IMR-90 (cell line): Measurements from ENCODE around the gene C16orf96. TPM values are rescaled to one million over a fixed set of nuclear protein-coding genes. Genes with fewer than 3 reads are reported as not detected.

Source experiments
- ATAC-seq: fragments of 200-7000 bp; cut with Tn5 transposase; 2 replicates; pipeline ENCODE4 v1.9.1; 2020; ENCODE audit warnings: low read depth, mild to moderate bottlenecking, moderate library complexity
- BruUV-seq: library from RNA; stranded (reverse); fragments of 400-500 nt; replicated peaks from 2 replicates; lab custom pipeline; 2021; lab: Mats Ljungman, UMichigan
- CTCF ChIA-PET: fragments of 300-600 bp; formaldehyde crosslinking; extraction: SDS; loops from one replicate; lab custom pipeline; 2021; ENCODE audit warnings: antibody characterized with exemption; lab: Yijun Ruan, JAX
- POLR2A ChIA-PET: fragments of 300-600 bp; sonication (Branson Sonifier 250); formaldehyde crosslinking; loops from one replicate; lab custom pipeline; 2022; ENCODE audit warnings: antibody characterized with exemption; ENCODE audit not compliant: unreplicated experiment; lab: Charles Lee
- DNase-seq: peaks from one replicate; pipeline ENCODE4 v3.0.0; 2013
- H2AFZ ChIP-seq: replicated peaks from 2 replicates; pipeline ENCODE3; 2013; ENCODE audit warnings: low read length, mild to moderate bottlenecking; ENCODE audit not compliant: poor library complexity
- H2AK5ac ChIP-seq: 2 replicates; pipeline ENCODE4 v1.6.1; 2013; ENCODE audit warnings: low read depth, low read length, inconsistent platforms
- H2AK9ac ChIP-seq: replicated peaks from 2 replicates; pipeline ENCODE3; 2013; ENCODE audit warnings: mild to moderate bottlenecking, low read depth, low read length, moderate library complexity; ENCODE audit not compliant: poor library complexity
- H2BK120ac ChIP-seq: 2 replicates; pipeline ENCODE4 v1.6.1; 2013; ENCODE audit warnings: low read depth, low read length, inconsistent platforms
- H2BK15ac ChIP-seq: 3 replicates; pipeline ENCODE4 v1.6.1; 2013; ENCODE audit warnings: low read depth, low read length, inconsistent platforms
- H2BK20ac ChIP-seq: 2 replicates; pipeline ENCODE4 v1.6.1; 2013; ENCODE audit warnings: low read depth, mild to moderate bottlenecking, inconsistent platforms, low read length, moderate library complexity
- H2BK5ac ChIP-seq: 2 replicates; pipeline ENCODE4 v1.6.1; 2013; ENCODE audit warnings: mild to moderate bottlenecking, low read depth, low read length, inconsistent platforms; ENCODE audit not compliant: poor library complexity, severe bottlenecking
- H3K14ac ChIP-seq: replicated peaks from 2 replicates; pipeline ENCODE4 v1.6.1; 2013; ENCODE audit warnings: low read depth, low read length, inconsistent platforms
- H3K18ac ChIP-seq: 2 replicates; pipeline ENCODE4 v1.6.1; 2013; ENCODE audit warnings: low read depth, low read length, control low read depth
- H3K23ac ChIP-seq: 2 replicates; pipeline ENCODE4 v1.6.1; 2013; ENCODE audit warnings: low read depth, low read length, inconsistent platforms
- H3K27ac ChIP-seq: 2 replicates; pipeline ENCODE4 v1.5.1; 2013; ENCODE audit warnings: mild to moderate bottlenecking, control low read depth, low read length; ENCODE audit not compliant: insufficient read depth
- H3K27me3 ChIP-seq: 2 replicates; pipeline ENCODE4 v1.6.1; 2013; ENCODE audit warnings: low read length; ENCODE audit not compliant: control insufficient read depth, insufficient read depth
- H3K36me3 ChIP-seq: 2 replicates; pipeline ENCODE4 v1.6.1; 2013; ENCODE audit warnings: low read length, mixed read lengths; ENCODE audit not compliant: control insufficient read depth, insufficient read depth
- H3K4ac ChIP-seq: 2 replicates; pipeline ENCODE4 v1.6.1; 2013; ENCODE audit warnings: low read depth, low read length, inconsistent platforms
- H3K4me1 ChIP-seq: 2 replicates; pipeline ENCODE4 v1.6.1; 2013; ENCODE audit warnings: low read length, mixed read lengths; ENCODE audit not compliant: control insufficient read depth, insufficient read depth
- H3K4me2 ChIP-seq: 2 replicates; pipeline ENCODE4 v1.6.1; 2013; ENCODE audit warnings: low read depth, mild to moderate bottlenecking, control low read depth, low read length, moderate library complexity
- H3K4me3 ChIP-seq: 2 replicates; pipeline ENCODE4 v1.5.1; 2013; ENCODE audit warnings: low read depth, mild to moderate bottlenecking, control low read depth, low read length, moderate library complexity; ENCODE audit not compliant: insufficient read depth
- H3K56ac ChIP-seq: 2 replicates; pipeline ENCODE4 v1.6.1; 2013; ENCODE audit warnings: low read length, inconsistent platforms; ENCODE audit not compliant: insufficient read depth; ENCODE audit errors: extremely low read depth
- H3K79me1 ChIP-seq, 2 experiments: 2 replicates each; pipeline ENCODE4 v1.6.1; 2013; ENCODE audit warnings: low read length in 2 of 2, inconsistent platforms in 1 of 2, low read depth in 1 of 2
- H3K9ac ChIP-seq: 2 replicates; pipeline ENCODE4 v1.6.1; 2013; ENCODE audit warnings: low read depth, low read length, control low read depth
- H3K9me1 ChIP-seq: 2 replicates; pipeline ENCODE4 v1.6.1; 2013; ENCODE audit warnings: low read length, inconsistent platforms; ENCODE audit not compliant: insufficient read depth
- H3K9me3 ChIP-seq: 2 replicates; pipeline ENCODE4 v1.6.1; 2013; ENCODE audit warnings: low read length; ENCODE audit not compliant: control insufficient read depth, insufficient read depth
- H4K20me1 ChIP-seq: 2 replicates; pipeline ENCODE4 v1.6.1; 2013; ENCODE audit warnings: low read length, inconsistent platforms; ENCODE audit not compliant: insufficient read depth
- H4K5ac ChIP-seq: 2 replicates; pipeline ENCODE4 v1.6.1; 2013; ENCODE audit warnings: mild to moderate bottlenecking, low read depth, low read length, control low read depth
- H4K8ac ChIP-seq, 2 experiments: 2 replicates each; pipeline ENCODE4 v1.6.1; 2013; ENCODE audit warnings: low read depth in 2 of 2, low read length in 2 of 2, control low read depth in 1 of 2, inconsistent platforms in 1 of 2
- H4K91ac ChIP-seq: 2 replicates; pipeline ENCODE4 v1.6.1; 2013; ENCODE audit warnings: low read depth, low read length, inconsistent platforms; ENCODE audit not compliant: insufficient read depth
- CHD1 ChIP-seq: IDR thresholded peaks from 2 replicates; pipeline ENCODE4 v1.6.1; 2012; ENCODE audit warnings: low read depth, low read length, improper control_type of control experiment
- MAZ ChIP-seq: IDR thresholded peaks from 2 replicates; pipeline ENCODE4 v1.6.1; 2012; ENCODE audit warnings: low read depth, mild to moderate bottlenecking, low read length, improper control_type of control experiment, moderate library complexity, borderline replicate concordance
- POLR2A ChIP-seq: IDR thresholded peaks from 2 replicates; pipeline ENCODE4 v1.6.1; 2012; ENCODE audit warnings: mild to moderate bottlenecking, low read depth, low read length
- RAD21 ChIP-seq: IDR thresholded peaks from 2 replicates; pipeline ENCODE4 v1.6.1; 2012; ENCODE audit warnings: low read length, improper control_type of control experiment
- RFX5 ChIP-seq: IDR thresholded peaks from 2 replicates; pipeline ENCODE4 v1.8.0; 2012; ENCODE audit warnings: low read depth, mild to moderate bottlenecking, low read length, moderate library complexity
- USF2 ChIP-seq: fragments of 150-350 bp; IDR thresholded peaks from 2 replicates; pipeline ENCODE4 v1.6.1; 2017; ENCODE audit warnings: mild to moderate bottlenecking, antibody characterized with exemption, low read length, low read depth
- WGBS, 2 experiments: methylation state at CpG; one replicate each; pipeline versions ENCODE4 v1.1.5 to v1.1.7; 2013; ENCODE audit warnings: missing lambda C conversion rate in 2 of 2; ENCODE audit not compliant: insufficient read length in 1 of 2; ENCODE audit errors: extremely low coverage in 2 of 2; 5-methylcytosine and 5-hydroxymethylcytosine counted together
- dilution Hi-C: fragments of 300-500 bp; cut with HindIII; formaldehyde crosslinking; loops from one replicate; pipeline ENCODE4 v1.14.3; 2018; ENCODE audit warnings: low sequenced_read_pairs; ENCODE audit not compliant: unreplicated experiment
- in situ Hi-C: fragments of 300-500 bp; cut with MboI; formaldehyde crosslinking; loops from 3 replicates; pipeline ENCODE4 v1.14.3; 2019; ENCODE audit warnings: low sequenced_read_pairs, inconsistent platforms, mixed read lengths
- intact Hi-C: fragments of 100-400 bp; cut with micrococcal nuclease; formaldehyde crosslinking; loops from 2 replicates; pipeline ENCODE4 v1.10.0; 2022
- polyA plus RNA-seq, 3 experiments: library from polyadenylated mRNA; depleted of rRNA; stranded (reverse); fragments of >200 nt; gene quantifications; 2 replicates each; pipeline ENCODE4 v1.2.3, GENCODE V29; 2012; ENCODE audit warnings: low replicate concordance in 1 of 3
- total RNA-seq: library from RNA; depleted of rRNA; stranded (reverse); fragments of >200 nt; gene quantifications from 2 replicates; pipeline ENCODE4 v1.2.3, GENCODE V29; 2012
- TF ChIP-seq, protein P1 (sequence below): fragments of 150-350 bp; IDR thresholded peaks from 2 replicates; pipeline ENCODE4 v1.6.1; 2016; ENCODE audit warnings: low read depth, mild to moderate bottlenecking, low read length, moderate library complexity, borderline replicate concordance
- TF ChIP-seq, protein P2 (sequence below): conservative IDR thresholded peaks from 2 replicates; pipeline ENCODE4 v1.5.1; 2012; ENCODE audit warnings: mild to moderate bottlenecking, low read depth, low read length, improper control_type of control experiment

The C16orf96 gene
- total and polyA plus RNA-seq, 2 of the 4 experiments (the other 2 are of a cell fraction), result not detected

- CTCF ChIA-PET, result no interaction called here
Measured at GRCh38 chr16:4539716-4540284, 16.3 kb upstream of the C16orf96 start.

More at GRCh38 chr16:4539716-4540284, 16.3 kb upstream of the C16orf96 start:
- intact Hi-C loops, result loop anchor here (10.0 kb wide), 1 partner anchor 125 kb away; the partner anchor contains the start of gene CORO7
- Histone ChIP-seq H3K4me2 (no peak overlapping the region), H3K18ac (no peak overlapping the region), H4K91ac (no peak overlapping the region), H3K36me3 (no peaks in the 10 kb centered on the region), H4K20me1 (no peaks in the 10 kb centered on the region), H3K9ac (no peak overlapping the region), H2BK5ac (no peak overlapping the region), H2BK15ac (no peak overlapping the region), H4K5ac (no peak overlapping the region), H3K79me1 (peaks cover 4 to 17% of the 10 kb centered on the region in 2 experiments; a peak in 2 of 4 replicates), H3K4me3 (no peak overlapping the region), H3K4ac (no peak overlapping the region), H3K14ac (no peak overlapping the region), H2BK120ac (no peak overlapping the region), H3K56ac (no peak overlapping the region), H3K23ac (no peak overlapping the region), H3K4me1 (peaks cover 6% of the 10 kb centered on the region), H4K8ac (no peak overlapping the region), H3K27ac (no peak overlapping the region), H3K27me3 (peaks cover 8% of the 10 kb centered on the region), H3K9me1 (no peaks in the 10 kb centered on the region; the same call in 1 of the 2 replicates), H2AK5ac (no peak overlapping the region), H2AFZ (no peak overlapping the region), H2AK9ac (no peak overlapping the region), H3K9me3 (peaks cover 8% of the 10 kb centered on the region), H2BK20ac (no peak overlapping the region)
- dilution Hi-C loops, result no loop called here
- TF ChIP-seq, protein P1, sequence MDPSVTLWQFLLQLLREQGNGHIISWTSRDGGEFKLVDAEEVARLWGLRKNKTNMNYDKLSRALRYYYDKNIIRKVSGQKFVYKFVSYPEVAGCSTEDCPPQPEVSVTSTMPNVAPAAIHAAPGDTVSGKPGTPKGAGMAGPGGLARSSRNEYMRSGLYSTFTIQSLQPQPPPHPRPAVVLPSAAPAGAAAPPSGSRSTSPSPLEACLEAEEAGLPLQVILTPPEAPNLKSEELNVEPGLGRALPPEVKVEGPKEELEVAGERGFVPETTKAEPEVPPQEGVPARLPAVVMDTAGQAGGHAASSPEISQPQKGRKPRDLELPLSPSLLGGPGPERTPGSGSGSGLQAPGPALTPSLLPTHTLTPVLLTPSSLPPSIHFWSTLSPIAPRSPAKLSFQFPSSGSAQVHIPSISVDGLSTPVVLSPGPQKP, result no peak
- TF ChIP-seq MAZ (no peak), USF2 (no peak), RFX5 (no peak), RAD21 (no peak), POLR2A (no peak), CHD1 (no peak)
- TF ChIP-seq, protein P2, sequence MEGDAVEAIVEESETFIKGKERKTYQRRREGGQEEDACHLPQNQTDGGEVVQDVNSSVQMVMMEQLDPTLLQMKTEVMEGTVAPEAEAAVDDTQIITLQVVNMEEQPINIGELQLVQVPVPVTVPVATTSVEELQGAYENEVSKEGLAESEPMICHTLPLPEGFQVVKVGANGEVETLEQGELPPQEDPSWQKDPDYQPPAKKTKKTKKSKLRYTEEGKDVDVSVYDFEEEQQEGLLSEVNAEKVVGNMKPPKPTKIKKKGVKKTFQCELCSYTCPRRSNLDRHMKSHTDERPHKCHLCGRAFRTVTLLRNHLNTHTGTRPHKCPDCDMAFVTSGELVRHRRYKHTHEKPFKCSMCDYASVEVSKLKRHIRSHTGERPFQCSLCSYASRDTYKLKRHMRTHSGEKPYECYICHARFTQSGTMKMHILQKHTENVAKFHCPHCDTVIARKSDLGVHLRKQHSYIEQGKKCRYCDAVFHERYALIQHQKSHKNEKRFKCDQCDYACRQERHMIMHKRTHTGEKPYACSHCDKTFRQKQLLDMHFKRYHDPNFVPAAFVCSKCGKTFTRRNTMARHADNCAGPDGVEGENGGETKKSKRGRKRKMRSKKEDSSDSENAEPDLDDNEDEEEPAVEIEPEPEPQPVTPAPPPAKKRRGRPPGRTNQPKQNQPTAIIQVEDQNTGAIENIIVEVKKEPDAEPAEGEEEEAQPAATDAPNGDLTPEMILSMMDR, result no peak
- WGBS, 2 experiments, result 90% methylated on average over 2 of the region's 2 CpGs; no CpG with 5 or more reads in 1 of the 2 experiments
- no peak for ATAC-seq
- POLR2A ChIA-PET, result no interaction called here
- in situ Hi-C loops, result no loop called here
- BruUV-seq, result no TSS peak
- DNase-seq, result no peak
